ENCODE measurements around the gene ELMO2.

ELMO2 gene

DNA sequence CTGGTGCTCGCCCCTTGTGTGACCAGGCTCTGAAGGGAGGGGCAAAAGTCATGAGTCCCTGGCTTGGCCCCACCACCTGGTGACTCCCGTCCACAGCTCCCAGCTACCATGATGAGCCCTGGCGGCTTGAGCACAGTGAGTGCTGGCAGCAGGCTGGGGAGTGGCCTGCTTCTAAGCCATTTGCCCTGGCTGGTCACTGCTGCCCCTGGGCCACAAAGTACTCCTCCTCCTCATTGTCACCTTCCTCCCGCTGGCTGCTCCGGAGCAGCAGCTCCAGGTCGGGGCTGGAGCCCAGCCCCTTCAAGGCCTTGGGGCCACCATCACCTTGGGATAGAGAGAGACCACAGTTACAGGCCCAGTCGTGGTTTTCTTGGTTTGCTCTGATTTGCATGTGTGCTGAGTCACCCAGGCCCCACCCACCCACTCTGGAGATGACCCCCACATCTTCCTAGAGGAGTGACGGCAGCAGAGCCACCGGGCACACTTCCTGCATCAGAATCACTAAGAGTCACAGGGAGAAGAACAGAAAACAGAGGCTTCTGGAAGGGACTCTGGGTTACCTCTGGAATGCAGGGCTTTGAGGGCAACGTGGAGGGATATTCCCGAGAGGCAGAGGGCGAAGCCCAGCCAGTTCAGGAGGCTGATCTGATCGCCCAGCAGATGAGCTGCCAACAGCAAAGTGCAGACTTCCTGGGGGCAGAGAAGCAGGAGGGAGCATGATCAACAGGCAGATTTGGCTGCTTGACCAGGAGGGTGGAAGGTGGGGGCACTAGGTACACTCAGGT, 56.0 kb downstream of the ELMO2 start:
- in situ Hi-C loops (cut with HindIII; ENCODE audit: low sequenced_read_pairs) = no loop called here
- TF ChIP-seq, protein P1, sequence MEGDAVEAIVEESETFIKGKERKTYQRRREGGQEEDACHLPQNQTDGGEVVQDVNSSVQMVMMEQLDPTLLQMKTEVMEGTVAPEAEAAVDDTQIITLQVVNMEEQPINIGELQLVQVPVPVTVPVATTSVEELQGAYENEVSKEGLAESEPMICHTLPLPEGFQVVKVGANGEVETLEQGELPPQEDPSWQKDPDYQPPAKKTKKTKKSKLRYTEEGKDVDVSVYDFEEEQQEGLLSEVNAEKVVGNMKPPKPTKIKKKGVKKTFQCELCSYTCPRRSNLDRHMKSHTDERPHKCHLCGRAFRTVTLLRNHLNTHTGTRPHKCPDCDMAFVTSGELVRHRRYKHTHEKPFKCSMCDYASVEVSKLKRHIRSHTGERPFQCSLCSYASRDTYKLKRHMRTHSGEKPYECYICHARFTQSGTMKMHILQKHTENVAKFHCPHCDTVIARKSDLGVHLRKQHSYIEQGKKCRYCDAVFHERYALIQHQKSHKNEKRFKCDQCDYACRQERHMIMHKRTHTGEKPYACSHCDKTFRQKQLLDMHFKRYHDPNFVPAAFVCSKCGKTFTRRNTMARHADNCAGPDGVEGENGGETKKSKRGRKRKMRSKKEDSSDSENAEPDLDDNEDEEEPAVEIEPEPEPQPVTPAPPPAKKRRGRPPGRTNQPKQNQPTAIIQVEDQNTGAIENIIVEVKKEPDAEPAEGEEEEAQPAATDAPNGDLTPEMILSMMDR (IDR thresholded peaks at IDR 0.05; ENCODE audit: low read depth, low read length, missing control alignments) = no peak
- H3K4me3 ChIP-seq (ENCODE audit: low read depth, low read length) = no peak overlapping the region
- DNase-seq (ENCODE audit: low read depth) = peak; percentile 80

DNA sequence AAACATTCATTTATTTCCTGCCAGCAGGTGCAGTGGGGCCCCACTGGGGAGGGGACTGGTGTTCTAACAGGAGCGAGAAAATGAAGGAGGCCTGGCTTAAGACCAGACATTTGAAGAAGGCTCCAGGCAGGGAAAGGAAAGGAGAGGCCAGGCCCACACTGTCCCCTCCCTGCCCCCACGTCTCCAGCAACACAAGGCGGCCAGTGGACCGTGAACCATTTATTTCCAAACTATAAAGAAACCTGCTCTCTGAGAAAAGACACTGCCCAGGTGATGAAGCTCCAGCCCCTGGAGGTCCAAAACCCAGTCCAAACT, 56.7 kb downstream of the ELMO2 start:
- DNase-seq (ENCODE audit: low read depth) = no peak
- in situ Hi-C loops (cut with HindIII; ENCODE audit: low sequenced_read_pairs) = no loop called here
- TF ChIP-seq, protein P1 (IDR thresholded peaks at IDR 0.05; ENCODE audit: low read depth, low read length, missing control alignments) = no peak
- H3K4me3 ChIP-seq (ENCODE audit: low read depth, low read length) = no peak overlapping the region

GRCh38 chr20:46349035-46349741, 57.2 kb downstream of the ELMO2 start:
- no peak for DNase-seq (ENCODE audit: low read depth)
- H3K4me3 ChIP-seq (ENCODE audit: low read depth, low read length) = no peak overlapping the region
- in situ Hi-C loops (cut with HindIII; ENCODE audit: low sequenced_read_pairs) = no loop called here
- TF ChIP-seq, protein P1 (IDR thresholded peaks at IDR 0.05; ENCODE audit: low read depth, low read length, missing control alignments) = peak; percentile 59

- H3K4me3 ChIP-seq (ENCODE audit: low read depth, low read length) = no peak overlapping the region
- TF ChIP-seq, protein P1 (IDR thresholded peaks at IDR 0.05; ENCODE audit: low read depth, low read length, missing control alignments) = no peak
- in situ Hi-C loops (cut with HindIII; ENCODE audit: low sequenced_read_pairs) = no loop called here
- no peak for DNase-seq (ENCODE audit: low read depth)
Observed at GRCh38 chr20:46347841-46348803, 58.3 kb downstream of the ELMO2 start.

- no peak overlapping the region for H3K4me3 ChIP-seq (ENCODE audit: low read depth, low read length)
- no peak for DNase-seq (ENCODE audit: low read depth)
- in situ Hi-C loops (cut with HindIII; ENCODE audit: low sequenced_read_pairs) = no loop called here
- TF ChIP-seq, protein P1 (IDR thresholded peaks at IDR 0.05; ENCODE audit: low read depth, low read length, missing control alignments) = no peak
Observed at GRCh38 chr20:46346770-46347169, 59.6 kb downstream of the ELMO2 start.

DNA sequence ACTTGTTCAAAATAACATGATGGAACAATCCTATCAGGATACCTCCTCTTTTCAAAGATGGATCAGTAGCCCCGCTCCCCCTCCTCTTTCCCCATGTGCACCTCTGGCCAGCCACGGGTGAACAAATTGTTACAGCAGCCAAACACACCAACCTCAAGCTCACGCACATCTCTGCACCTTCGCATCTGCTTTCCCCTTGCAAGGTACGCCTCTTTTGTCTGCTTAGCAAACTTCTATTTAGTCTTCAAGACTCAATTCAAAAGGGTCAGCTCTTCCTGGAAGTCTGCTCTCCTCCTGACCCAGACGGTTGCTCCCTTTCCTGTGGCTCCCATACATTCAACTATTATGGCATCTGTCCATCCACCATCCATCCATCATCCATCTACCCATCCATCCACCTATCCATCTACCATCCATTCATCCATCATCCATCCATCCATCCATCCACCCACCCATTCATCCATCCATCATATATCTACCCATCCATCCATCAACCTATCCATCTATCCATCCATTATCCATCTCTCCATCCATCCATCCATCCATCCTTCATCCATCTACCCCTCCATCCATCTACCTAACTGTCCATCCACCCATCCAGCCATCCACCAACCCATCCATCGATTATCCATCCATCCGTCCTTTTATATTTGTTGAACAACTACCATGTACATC, 61.8 kb downstream of the ELMO2 start:
- in situ Hi-C loops (cut with HindIII; ENCODE audit: low sequenced_read_pairs) = no loop called here
- DNase-seq (ENCODE audit: low read depth) = no peak
- TF ChIP-seq, protein P1 (IDR thresholded peaks at IDR 0.05; ENCODE audit: low read depth, low read length, missing control alignments) = no peak
- no peak overlapping the region for H3K4me3 ChIP-seq (ENCODE audit: low read depth, low read length)

Measured in astrocyte of the cerebellum (primary cell).